Measurements from ENCODE around the gene UBR3. TPM values are rescaled to one million over a fixed set of nuclear protein-coding genes. Genes with fewer than 3 reads are reported as not detected.
"Not testable (repeated sequence)": the region's sequence is repeated elsewhere in the genome, so short reads cannot be mapped to it uniquely, and the experiment has no call there.

The UBR3 gene
- total RNA-seq, 1 donor from 2014 or later, result 30.9 TPM

GRCh38 chr2:169798718-169799592 lies 28.3 kb upstream of the UBR3 start, which contains the start of gene SSB:
SSB (plus strand) TSS chr2:169798871; CDS start chr2:169800961, 2,090 bp downstream.
- peak; percentile 97 for DNase-seq (ENCODE audit: low spot score)
- Mint-ChIP-seq H3K9me3 (ENCODE audit: low read depth) (no peaks in the 10 kb centered on the region), H3K36me3 (ENCODE audit: low read depth) (peaks cover 6% of the 10 kb centered on the region), H3K27ac (ENCODE audit: unreplicated experiment) (peak within 1 kb of the TSS; percentile 94), H3K4me3 (ENCODE audit: unreplicated experiment) (peak within 1 kb of the TSS; percentile 88), H3K27me3 (ENCODE audit: low read depth) (no peaks in the 10 kb centered on the region), H3K4me1 (ENCODE audit: low read depth) (peaks cover 25% of the 10 kb centered on the region)
- TF ChIP-seq CTCF (IDR thresholded peaks at IDR 0.05), result no peak

GRCh38 chr2:169803480-169803879 lies 23.8 kb upstream of the UBR3 start:
- Mint-ChIP-seq H3K27ac (ENCODE audit: unreplicated experiment) (no peak overlapping the region), H3K4me3 (ENCODE audit: unreplicated experiment) (no peak overlapping the region), H3K27me3 (ENCODE audit: low read depth) (no peaks in the 10 kb centered on the region), H3K36me3 (ENCODE audit: low read depth) (peaks cover 24% of the 10 kb centered on the region), H3K4me1 (ENCODE audit: low read depth) (peaks cover 35% of the 10 kb centered on the region), H3K9me3 (ENCODE audit: low read depth) (no peaks in the 10 kb centered on the region)
- no peak for DNase-seq (ENCODE audit: low spot score)
- TF ChIP-seq CTCF (IDR thresholded peaks at IDR 0.05), result no peak

- Mint-ChIP-seq H3K4me1 (ENCODE audit: low read depth) (peaks cover 25% of the 10 kb centered on the region), H3K9me3 (ENCODE audit: low read depth) (no peaks in the 10 kb centered on the region), H3K36me3 (ENCODE audit: low read depth) (peaks cover 39% of the 10 kb centered on the region), H3K4me3 (ENCODE audit: unreplicated experiment) (no peak overlapping the region), H3K27ac (ENCODE audit: unreplicated experiment) (peak overlapping the region; percentile 45), H3K27me3 (ENCODE audit: low read depth) (no peaks in the 10 kb centered on the region)
- TF ChIP-seq CTCF (IDR thresholded peaks at IDR 0.05), result no peak
- DNase-seq (ENCODE audit: low spot score), result no peak
Measured at GRCh38 chr2:169806586-169806985, 20.7 kb upstream of the UBR3 start.

GRCh38 chr2:169808221-169808620 lies 19.0 kb upstream of the UBR3 start:
- no peaks in the 10 kb centered on the region for H3K27me3 Mint-ChIP-seq (ENCODE audit: low read depth)
- H3K27ac Mint-ChIP-seq (ENCODE audit: unreplicated experiment), result peak overlapping the region; percentile 85
- H3K4me1 Mint-ChIP-seq (ENCODE audit: low read depth), result peaks cover 25% of the 10 kb centered on the region
- TF ChIP-seq CTCF (IDR thresholded peaks at IDR 0.05), result no peak
- peaks cover 42% of the 10 kb centered on the region for H3K36me3 Mint-ChIP-seq (ENCODE audit: low read depth)
- H3K4me3 Mint-ChIP-seq (ENCODE audit: unreplicated experiment), result no peak overlapping the region
- DNase-seq (ENCODE audit: low spot score), result no peak
- H3K9me3 Mint-ChIP-seq (ENCODE audit: low read depth), result no peaks in the 10 kb centered on the region

GRCh38 chr2:169815849-169816248 lies 11.4 kb upstream of the UBR3 start:
- Mint-ChIP-seq H3K9me3 (ENCODE audit: low read depth) (peaks cover 3% of the 10 kb centered on the region), H3K4me1 (ENCODE audit: low read depth) (peaks cover 29% of the 10 kb centered on the region), H3K27me3 (ENCODE audit: low read depth) (no peaks in the 10 kb centered on the region), H3K27ac (ENCODE audit: unreplicated experiment) (peak overlapping the region; percentile 77), H3K4me3 (ENCODE audit: unreplicated experiment) (no peak overlapping the region), H3K36me3 (ENCODE audit: low read depth) (peaks cover 35% of the 10 kb centered on the region)
- TF ChIP-seq CTCF (IDR thresholded peaks at IDR 0.05), result no peak
- DNase-seq (ENCODE audit: low spot score), result no peak

GRCh38 chr2:169816961-169817360 lies 10.3 kb upstream of the UBR3 start:
- not testable (repeated sequence) for H3K4me3 Mint-ChIP-seq (ENCODE audit: unreplicated experiment); H3K9me3 Mint-ChIP-seq (ENCODE audit: low read depth); H3K27ac Mint-ChIP-seq (ENCODE audit: unreplicated experiment); DNase-seq (ENCODE audit: low spot score); H3K27me3 Mint-ChIP-seq (ENCODE audit: low read depth)
- H3K4me1 Mint-ChIP-seq (ENCODE audit: low read depth), result peaks cover 40% of the 10 kb centered on the region
- peaks cover 29% of the 10 kb centered on the region for H3K36me3 Mint-ChIP-seq (ENCODE audit: low read depth)

- H3K27ac Mint-ChIP-seq (ENCODE audit: unreplicated experiment); H3K4me3 Mint-ChIP-seq (ENCODE audit: unreplicated experiment): not testable (repeated sequence)
- H3K4me1 Mint-ChIP-seq (ENCODE audit: low read depth), result peaks cover 44% of the 10 kb centered on the region
Measured at GRCh38 chr2:169817369-169817768, 9.9 kb upstream of the UBR3 start.

More at GRCh38 chr2:169817369-169817768, 9.9 kb upstream of the UBR3 start:
- DNase-seq (ENCODE audit: low spot score); H3K27me3 Mint-ChIP-seq (ENCODE audit: low read depth); H3K9me3 Mint-ChIP-seq (ENCODE audit: low read depth): not testable (repeated sequence)
- peaks cover 25% of the 10 kb centered on the region for H3K36me3 Mint-ChIP-seq (ENCODE audit: low read depth)

Measured in chondrocyte (in vitro differentiated cells).